ENCODE measurements around the gene PRDM16. TPM values are rescaled to one million over a fixed set of nuclear protein-coding genes. Genes with fewer than 3 reads are reported as not detected.

Gene PRDM16
- total RNA-seq, 1 experiment from 2014 or later: not detected

DNA sequence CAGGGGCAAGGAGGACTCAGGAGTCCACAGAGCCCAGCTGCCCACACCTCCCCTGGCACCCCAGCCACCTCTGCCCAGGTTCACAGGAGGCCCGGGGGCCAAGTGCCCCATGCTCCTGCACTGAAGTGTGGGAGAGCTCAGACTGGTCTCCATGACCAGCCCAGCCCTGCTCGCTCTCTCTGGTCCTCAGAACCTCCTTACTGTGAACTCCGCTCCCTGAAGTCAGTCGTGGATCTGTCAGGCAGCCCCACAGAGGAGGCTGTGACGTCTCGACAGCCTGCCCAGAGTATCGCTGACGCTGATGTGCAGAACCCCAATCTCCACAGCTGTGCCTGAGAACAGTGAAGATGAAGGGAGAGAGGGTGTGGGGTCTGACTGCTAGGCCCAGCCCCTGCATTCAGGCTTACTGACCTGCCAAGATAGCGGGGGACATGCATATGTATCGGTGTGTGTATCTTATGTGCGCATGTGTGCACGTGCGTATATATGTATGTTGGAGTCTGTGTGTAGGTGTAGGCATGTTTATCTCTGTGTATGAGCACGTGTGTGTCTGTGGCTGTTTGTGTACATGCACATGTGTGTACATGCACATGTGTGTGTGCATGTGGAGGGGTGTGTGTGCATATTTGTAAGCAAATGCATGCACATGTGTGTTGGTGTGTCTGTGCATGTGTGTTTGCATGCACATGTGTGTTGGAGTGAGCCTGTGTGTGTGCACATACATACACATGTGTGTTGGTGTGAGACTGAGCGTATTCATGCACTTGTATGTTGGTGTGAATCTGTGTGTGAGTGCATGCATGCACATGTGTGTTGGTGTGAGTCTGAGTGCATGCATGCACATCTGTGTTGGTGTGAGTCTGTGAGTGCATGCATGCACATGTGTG lies 267.0 kb downstream of the PRDM16 start:
- no peak for DNase-seq (ENCODE audit: low spot score)

DNA sequence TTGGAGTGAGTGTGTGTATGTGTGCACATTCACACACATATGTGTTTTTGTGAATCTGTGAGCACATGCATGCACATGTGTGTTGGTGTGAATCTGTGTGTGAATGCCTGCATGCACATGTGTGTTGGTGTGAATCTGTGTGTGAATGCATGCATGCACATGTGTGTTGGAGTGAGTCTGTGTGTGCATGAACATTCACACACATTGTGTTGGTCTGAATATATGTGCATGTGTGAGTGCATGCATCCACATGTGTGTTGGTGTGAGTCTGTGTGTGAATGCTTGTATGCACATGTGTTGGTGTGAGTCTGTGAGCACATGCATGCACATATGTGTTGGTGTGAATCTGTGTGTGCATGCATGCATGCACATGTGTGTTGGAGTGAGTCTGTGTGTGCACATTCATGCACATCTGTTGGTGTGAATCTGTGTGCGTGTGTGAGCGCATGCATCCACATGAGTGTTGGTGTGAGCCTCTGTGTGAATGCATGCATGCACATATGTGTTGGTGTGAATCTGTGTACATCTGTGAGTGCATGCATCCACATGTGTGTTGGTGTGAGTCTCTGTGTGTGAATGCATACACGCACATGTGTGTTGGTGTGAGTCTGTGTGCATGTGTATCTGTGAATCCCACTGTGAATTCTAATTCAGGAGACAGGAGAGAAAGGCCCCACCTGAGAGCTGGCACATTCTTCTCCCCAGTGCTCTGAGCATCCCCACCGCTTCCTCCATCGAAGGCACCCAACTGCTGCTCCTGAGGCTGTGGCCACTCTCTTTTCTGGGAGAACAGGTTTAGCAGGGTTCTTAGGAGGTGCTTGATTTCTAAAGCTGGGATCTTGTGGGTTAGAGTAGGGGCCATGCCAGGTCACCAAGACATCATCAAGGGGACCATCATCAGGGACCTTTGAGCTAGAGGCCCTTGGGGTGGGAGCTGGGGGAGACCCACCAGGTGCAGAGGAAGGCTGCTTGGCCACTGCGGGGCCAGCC lies 267.9 kb downstream of the PRDM16 start:
- DNase-seq (ENCODE audit: low spot score): peak; percentile 33

DNA sequence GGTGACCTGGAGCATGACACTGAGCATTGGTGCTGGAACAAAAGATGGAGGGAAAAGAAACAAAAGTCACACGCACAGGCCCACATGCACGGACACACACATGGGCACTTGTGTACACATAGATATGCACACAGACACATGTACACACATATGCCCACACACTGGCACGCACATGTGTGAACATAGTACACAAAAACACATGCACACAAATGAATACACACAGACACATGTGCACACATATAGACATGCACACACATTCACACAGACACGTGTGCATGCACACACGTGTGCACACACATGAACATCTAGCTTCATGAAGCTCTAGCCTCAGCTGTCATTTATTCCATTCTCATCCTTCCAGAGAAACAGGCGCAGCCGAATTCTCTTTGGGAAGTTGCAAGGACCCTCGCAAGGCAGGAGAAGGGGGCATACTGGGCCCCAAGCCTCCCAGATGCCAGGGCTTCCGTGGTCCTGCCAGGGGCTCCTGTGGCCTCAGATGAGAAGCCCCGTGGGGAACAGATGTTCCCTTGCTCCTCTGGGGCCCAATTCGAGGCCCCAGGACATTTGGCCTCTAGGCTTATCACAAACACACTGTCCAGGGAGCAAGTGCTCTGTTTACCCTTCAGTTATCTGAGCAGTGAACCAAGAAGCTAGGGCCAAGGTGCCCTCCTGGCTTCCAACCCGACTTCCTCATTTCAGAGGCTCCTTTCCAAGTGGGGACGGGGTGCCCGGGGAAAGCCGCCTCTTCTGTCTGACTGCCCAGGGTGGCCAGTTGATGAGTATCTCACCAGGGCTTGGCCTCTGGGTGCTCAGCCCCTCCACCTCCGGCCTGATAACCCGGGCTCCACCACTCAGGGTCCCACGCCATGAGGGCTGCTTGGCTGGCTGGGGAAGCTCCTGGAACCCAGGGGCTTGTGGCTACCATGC lies 269.1 kb downstream of the PRDM16 start:
- DNase-seq (ENCODE audit: low spot score): no peak

DNA sequence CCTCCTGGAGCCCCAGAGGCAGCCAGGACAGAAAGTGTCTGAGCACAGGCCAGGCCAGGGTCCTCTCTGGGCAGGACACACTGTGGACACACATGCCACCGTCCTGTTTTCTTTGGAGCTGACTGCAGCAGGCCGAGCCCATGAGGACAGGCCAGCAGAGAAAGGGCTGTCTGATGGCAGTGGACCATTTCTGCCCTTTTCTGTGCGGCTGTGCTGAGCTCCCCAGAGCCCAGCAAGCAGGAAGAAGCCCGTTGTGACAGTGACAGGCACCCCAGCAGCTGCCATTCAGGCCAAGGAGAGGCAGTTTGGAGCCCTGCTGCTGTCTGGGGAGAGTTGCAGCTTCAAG lies 269.7 kb downstream of the PRDM16 start:
- no peak for DNase-seq (ENCODE audit: low spot score)

DNA sequence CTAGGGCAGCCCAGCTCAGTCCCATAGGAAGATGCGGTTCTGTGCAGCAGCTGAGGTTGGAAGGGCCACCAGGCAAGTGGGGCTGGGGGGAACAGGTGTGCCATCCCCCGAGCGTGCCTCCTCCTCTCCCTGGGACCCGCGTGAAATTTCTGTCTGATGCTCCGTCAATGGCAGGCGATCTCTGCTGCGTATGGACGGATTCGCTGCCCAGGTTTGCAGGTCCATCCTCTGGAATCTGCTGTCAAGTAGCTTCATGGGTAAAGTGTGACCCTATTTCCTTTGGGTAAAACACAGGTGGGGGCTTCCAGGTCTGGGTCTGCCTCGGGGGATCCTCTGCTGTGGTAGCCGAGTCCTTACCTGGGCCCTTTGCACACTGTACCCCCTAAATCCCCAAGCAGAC lies 270.9 kb downstream of the PRDM16 start:
- no peak for DNase-seq (ENCODE audit: low spot score)

DNA sequence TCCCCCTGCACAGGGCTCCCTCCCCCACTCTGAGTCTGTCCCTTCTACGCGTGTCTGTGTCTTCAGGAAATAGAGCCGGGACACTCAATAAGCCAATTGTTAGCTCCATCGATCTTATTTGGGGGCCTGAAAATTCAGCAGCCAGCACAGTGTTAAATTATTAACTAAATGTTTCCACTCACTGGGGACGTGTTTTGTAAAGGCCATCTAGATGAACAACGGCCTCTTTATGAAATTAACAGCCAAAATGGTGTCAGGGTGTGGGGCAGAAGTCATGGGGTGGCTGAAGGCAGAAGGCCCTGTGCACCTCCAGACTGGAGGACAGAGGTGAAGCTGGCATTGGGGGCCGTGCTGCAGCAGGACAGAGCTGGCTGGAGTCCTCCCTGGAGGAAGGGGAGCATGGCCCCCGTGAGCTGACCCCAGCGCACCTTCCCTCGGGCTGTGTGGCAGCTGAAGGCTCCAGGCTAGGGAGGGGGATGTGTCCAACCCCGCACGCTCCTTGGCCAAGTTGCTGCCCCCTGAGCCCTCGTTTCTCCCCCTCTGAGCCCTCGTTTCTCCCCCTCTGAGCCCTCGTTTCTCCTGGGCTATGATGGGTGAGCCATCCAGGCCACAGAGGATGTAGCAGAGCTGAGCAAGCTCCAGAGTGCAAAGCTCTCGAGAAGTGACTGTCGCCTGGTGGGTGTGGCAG lies 271.7 kb downstream of the PRDM16 start:
- no peak for DNase-seq (ENCODE audit: low spot score)

DNA sequence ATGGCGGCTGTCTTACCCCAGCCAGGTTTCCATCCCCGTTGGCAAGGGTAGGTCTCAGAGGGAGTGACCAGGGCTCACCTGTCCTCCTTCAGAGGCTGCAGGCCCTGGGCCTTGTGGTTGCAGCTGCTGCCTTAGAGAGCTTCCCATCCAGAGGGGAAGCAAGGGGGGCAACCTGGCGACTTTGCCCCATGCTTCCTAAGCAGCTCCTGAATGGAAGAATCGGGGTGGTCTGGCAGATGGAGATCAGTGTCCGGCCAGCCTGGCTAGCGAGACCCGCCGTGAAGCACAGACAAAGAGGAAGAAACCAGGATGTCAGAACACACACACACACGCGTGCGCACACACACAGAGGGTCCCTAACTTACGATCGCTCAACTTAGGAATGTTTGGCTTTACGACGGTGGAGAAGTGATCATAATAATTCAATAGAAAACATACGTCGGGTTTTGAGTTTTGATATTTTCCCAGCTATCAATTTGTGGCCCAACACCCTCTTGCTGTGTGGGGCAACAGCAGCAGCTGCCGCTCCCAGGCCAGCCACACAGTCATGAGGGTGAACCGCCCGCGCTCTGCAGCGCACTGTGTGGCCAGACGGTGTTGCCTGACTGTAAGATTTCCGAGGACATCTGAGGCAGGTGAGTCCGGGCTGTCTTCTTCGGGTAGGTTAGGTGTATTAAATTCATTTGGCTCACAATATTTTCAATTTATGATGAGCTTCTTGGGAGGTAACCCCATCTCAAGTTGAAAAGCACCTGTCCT lies 272.4 kb downstream of the PRDM16 start:
- no peak for DNase-seq (ENCODE audit: low spot score)

DNA sequence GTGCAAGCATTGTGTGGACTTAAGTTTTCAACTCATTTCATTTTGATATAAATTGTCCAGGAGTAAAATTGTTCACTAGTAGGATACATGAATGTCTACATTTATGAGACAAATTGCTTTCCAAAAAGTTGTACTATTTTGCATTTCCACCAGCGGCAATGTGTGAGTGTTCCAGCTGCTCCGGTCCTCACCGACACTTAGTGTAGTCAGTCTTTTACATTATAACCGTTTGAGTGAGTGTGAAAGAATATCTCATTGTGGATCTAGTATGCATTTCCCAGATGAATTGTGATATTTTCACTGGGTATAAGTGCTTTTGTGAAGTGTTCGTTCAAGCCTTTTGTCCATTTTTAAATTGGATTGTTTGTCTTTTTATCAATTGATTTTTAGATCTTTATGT lies 274.0 kb downstream of the PRDM16 start:
- no peak for DNase-seq (ENCODE audit: low spot score)

DNA sequence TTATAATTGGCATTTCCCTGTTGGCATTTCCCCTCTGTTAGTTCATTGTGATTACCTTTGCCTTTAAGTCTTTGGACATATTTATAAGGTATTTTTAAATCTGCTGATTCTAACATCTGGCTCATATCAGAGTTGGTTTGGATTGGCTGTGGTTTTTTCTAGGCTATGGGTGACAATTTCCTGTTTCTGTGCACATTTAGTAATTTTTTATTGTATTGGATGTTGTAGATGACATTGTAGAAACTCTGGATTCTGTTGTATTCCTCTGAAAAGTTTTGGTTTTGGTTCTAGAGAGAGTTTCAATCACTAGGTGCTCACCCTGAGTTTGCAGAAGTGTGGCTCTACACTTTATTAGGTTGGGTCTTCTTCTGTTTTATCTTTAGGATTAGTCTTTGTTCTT lies 275.4 kb downstream of the PRDM16 start:
- no peak for DNase-seq (ENCODE audit: low spot score)

DNA sequence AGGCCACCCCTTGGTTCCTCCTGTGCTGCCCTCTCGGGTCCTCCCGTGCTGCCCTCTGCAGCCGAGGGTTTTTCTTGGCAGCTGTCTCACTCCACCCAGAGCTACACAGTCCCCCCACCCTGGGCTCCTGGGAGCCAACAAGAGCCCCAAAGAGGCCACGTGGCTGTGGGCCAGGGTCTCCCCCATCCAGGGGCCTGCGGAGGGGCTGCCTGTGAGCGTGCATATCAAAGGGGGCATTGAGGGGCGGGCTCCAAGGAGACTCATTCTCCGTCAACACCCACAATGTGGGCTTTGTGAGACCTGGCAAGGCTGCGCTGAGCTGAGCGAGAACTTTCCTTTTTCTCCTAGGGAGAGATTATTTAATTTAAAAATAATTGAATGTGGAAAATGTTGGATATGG lies 276.8 kb downstream of the PRDM16 start:
- no peak for DNase-seq (ENCODE audit: low spot score)

DNA sequence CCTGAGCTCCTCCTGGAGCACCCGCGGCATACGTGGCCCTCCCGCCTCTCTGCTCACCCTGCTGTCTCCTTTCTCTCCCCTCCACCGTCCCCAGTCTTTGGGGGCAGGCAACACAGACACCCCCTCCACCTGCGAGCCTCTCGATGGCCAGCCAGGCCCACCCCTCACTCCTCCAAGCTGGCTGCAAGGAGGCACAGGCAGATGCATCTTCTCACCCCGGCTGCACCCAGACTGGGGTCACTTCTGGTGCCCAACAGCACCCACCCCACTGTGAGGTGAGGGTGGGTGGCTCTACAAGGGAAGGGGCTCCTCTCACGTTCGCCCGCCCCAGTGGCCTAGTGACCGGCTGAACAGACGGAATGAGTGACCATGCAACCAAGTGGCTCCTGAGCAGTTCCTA lies 277.5 kb downstream of the PRDM16 start:
- no peak for DNase-seq (ENCODE audit: low spot score)

DNA sequence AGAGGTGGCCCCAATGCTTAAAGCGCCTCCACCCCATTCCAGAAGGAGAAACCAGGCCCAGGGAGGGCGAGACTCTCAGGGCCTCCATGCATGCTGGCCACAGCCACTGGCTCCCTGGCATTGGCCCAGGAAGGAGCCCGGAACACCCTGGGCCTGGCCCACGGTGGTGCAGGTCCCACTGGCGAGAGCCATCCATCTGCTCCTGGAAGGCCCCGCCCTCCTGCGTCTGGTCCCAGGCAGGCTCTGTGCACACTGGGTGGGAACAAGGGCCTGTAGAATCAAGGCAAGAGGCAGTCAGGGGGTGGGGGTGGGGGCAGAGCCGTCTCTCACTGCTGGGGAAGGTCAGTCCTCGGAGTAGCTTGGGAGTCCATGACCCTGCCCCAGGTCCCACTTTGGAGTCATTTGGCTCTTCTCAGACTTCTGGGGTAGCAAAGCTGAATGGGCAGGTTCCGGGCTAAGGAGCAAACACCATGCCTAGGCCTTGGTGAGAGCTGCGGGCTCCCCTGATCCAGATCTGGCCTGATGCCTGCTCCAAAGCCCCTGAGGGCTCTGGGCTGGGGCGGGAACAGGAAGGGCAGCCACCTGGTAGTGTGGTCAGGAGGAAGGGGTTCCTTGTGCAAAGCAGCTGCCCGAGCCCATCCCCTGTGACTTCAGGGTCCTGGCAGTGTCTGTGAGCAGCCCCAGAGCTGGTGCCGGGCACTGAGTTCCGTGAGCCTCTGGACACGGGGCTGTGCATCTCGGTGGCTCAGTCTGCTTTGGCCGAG lies 278.4 kb downstream of the PRDM16 start:
- no peak for DNase-seq (ENCODE audit: low spot score)

DNA sequence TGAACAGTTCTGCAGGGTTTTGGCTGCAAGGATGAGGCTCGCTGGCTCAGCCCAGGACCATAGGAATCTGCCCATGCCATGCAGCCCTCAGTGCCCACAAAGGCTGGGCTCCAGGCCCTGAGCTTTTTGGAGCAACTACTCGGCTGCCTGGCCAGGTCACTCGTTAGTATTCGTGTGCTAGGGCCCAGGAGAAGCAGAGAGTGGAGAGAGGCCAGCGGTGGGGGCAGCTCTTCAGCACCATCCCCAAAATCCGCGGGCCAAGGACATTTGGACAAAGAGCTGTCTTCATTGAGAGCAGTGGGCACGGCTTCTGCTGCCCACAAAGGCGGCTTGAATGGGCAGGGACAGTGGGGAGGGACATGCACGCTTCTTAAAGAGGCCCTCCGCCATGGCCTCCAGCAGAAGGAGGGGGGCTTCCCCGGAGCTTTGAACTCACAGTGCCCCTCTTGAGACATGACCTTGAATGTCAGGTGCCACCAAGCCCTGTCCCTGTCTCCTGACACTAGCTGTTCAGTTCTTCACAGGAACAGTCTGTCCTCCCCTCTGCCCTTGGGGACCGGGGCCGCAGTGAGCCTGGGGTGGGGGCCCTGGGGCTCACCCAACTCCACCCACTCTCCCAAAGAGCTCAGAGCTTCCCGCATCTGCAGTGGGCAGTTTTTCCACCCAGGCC lies 279.3 kb downstream of the PRDM16 start:
- no peak for DNase-seq (ENCODE audit: low spot score)

DNA sequence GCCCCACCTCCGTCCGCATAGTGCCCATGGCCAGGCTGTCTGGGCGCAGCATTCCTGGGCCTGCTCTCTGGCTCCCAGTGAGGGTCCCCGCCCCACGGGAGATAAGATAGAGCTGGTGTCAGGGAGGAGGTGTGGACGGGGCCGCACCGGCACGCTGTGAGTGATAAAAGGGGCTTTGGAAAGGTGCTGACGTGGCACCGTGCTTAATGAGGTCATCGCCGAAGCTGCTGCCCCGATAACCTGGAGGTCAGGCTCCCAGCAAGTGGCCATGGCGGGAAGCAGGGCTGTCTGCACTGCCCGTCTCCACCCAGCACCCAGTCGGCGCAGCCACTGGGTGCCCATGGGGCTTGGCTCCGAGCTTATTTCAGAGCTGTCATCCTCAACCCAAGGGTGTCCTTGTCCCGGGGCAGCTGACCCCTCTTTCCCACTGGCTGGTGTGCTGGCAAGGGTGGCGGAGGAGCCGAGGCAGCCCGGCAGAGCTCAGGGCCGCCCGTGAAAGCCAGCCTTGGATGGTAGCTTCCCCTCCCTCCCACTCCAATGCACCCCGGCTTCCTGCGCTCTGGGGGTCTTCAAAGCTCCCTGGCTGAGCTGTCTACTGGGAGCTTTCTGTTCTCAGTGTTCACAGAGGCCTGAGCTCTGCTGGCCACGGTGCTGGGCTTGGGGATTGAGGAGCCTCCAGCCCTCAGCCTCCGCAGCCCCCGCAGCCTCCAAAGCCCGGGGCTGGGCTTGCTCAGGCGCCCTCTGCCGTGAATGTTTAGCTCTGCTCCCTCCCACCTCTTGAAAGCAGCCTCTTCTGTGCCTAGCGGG lies 280.4 kb downstream of the PRDM16 start:
- DNase-seq (ENCODE audit: low spot score): no peak

DNA sequence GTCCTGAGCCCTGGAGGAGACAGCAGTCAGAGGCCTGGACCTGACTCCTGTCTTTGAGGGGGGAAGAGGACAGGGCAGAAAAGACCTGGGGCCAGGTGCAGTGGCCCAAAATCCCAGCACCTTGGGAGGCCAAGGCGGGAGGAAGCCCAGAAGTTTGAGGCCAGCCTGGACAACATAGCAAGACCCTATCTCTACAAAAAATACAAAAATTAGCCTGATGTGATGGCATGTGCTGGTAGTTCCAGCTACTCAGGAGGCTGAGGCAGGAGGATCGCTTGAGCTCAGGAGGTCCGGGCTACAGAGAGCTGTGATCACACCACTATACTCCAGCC lies 280.9 kb downstream of the PRDM16 start:
- DNase-seq (ENCODE audit: low spot score): no peak

DNA sequence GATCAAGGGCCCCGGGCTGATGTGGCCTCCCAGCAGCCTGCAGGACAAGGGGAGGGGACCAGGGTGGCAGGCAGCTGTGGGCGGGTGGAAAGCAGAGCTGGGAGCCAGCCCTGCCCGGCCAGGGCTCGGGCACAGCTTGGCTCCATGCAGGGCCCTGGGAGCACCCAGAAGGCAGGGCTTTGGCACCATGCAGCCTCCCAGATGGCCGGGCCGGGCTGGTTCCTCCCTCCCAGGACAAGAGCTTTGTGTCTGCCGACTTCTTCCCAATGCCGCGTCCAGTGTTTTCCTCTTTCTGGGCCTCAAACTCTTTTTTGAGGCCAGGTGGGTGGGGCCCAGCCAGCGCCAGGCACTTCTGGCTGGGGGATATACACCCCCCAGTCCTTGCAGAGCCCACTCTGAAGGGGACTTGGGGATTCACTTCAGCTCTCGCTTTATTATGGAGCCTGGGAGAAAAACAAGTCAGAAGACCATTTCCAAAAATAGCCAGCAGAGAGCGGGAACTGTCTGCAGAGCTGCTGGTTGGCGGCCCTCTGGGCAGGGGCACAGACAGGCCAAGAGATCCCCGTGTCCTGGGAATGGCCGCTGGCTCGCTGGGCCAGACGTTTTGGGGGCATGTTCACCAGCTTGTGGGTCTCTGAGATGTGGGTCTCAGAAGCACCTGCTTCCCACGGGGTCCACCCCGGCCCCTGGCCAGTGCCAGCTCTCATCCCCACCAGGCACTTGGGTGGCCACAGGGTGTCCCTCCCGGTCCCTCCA lies 281.7 kb downstream of the PRDM16 start:
- no peak for DNase-seq (ENCODE audit: low spot score)

Measured in HT-29 (cell line).